A549 (cell line): ENCODE results near the gene PAK1.

ENCODE experiments used
- BHLHE40 ChIP-seq: IDR thresholded peaks from 2 replicates; pipeline ENCODE4 v1.6.1; 2012; ENCODE audit warnings: low read depth, low read length, inconsistent platforms
- CTCF ChIP-seq: fragments of >200 bp; sonication (Bioruptor Twin); formaldehyde crosslinking; IDR thresholded peaks from 3 replicates; pipeline ENCODE4 v1.5.1; 2016
- MYC ChIP-seq: IDR thresholded peaks from 2 replicates; pipeline ENCODE4 v1.6.1; 2012; ENCODE audit warnings: mild to moderate bottlenecking, inconsistent platforms, low read length, improper control_type of control experiment, borderline replicate concordance
- POLR2A ChIP-seq: IDR thresholded peaks from 2 replicates; pipeline ENCODE4 v1.6.1; 2012; ENCODE audit warnings: mild to moderate bottlenecking, low read length
- ZFP36 ChIP-seq: fragments of 450-650 bp; IDR thresholded peaks from 2 replicates; pipeline ENCODE4 v1.6.1; 2014; ENCODE audit warnings: borderline replicate concordance; ENCODE audit not compliant: partially characterized antibody

- no peak for TF ChIP-seq POLR2A
- no peak for TF ChIP-seq BHLHE40
- TF ChIP-seq CTCF: no peak
- TF ChIP-seq MYC: no peak
- no peak for TF ChIP-seq ZFP36
These were observed 72.2 kb downstream of the PAK1 start for GRCh38 chr11:77401486-77402217.
